NCI-H1105 (cell line): ENCODE data around the gene TRAM2.
"Not testable (repeated sequence)": the region's sequence is repeated elsewhere in the genome, so short reads cannot be mapped to it uniquely, and the experiment has no call there.

Experiments
- DNase-seq: peaks from one replicate; lab custom pipeline; 2025; lab: John Stamatoyannopoulos, UW

TRAM2 gene

DNA sequence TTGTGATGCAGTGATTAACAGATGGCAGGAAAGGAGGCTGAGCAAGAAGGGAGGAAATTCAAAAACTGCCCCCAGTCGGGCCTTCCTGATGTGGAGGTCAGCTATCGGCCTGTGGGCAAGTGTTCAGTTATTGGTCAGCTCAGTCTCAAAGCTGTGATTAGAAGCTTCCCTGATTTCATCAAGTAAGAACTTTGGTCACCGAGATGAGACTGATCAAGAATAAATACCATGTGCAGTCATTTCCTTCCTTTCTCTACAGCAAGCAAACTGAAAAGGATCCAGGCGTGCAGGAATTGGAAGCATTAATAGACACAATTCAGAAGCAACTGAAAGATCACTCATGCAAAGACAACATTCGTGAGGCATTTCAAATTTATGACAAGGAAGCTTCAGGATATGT is 87.0 kb downstream of the TRAM2 start:
- no peak for DNase-seq

DNA sequence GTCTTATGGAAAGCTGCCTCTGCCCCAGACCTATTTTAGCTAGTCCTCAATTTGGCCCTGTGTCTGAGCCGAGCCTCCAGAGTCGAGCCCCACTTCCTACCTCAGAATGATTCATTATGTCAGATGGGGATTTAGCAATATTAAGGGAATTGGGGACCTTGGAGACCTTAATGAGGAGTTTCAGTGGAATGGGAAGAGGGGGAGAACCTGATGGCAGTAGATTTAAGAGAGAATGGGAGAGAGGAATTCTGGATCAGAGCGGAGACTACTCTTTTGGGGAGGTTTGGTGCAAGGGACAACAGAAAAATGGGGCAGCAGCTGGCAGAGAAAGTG is 93.2 kb downstream of the TRAM2 start:
- DNase-seq, result no peak

DNA sequence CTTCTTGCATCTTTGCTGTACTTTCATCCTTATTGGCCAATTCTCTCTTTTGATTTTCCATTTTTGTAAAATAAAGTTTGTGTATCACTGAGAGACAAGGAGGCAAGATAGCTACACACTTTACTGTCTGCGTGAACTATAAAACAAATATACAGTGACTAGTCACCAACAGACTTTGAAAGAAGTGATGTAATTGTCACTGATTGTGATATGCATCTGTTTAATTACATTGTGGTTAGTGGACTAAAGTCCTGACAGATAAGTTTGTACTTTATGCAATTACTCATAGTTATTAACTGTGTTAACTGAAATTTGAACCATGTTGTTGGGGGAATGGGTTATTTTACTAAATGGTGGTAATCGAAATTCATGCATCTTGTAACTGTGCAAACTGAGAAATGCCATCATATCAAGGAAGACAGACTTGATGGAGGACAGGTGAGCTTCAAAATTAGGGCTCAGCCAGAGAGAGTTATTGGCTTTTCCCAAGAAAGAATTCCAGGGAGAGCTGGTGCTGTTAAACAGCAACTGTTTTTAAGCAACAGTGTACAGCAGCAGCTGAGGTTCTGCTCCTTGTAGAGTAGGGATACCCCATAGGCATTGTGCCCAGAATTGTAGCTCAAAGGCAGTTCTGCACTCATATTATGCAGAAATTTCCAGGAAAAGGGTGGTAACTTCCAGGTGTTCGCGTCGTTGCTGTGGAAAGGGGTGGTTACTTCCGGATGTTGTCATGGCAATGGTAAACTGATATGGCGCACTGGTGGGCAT is 93.8 kb downstream of the TRAM2 start:
- no peak for DNase-seq

DNA sequence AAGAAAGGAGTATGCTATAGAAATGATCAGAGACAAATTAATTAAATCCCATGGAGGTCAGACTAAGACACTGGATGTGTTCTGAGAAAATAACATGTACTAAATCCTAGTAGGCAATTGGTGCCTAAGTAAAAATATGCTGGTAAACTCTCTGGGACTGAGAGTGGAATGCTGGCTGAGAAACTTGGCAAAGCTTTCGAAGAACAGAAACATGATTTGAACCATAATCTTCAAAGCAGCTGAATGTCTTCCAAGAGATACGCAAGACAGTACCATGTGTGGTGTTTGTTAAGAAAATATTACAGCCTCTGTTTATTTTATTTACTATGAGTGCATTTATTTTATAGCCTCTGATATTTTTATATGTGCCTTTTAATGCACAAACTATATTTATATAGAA is 101.6 kb downstream of the TRAM2 start:
- no peak for DNase-seq

DNA sequence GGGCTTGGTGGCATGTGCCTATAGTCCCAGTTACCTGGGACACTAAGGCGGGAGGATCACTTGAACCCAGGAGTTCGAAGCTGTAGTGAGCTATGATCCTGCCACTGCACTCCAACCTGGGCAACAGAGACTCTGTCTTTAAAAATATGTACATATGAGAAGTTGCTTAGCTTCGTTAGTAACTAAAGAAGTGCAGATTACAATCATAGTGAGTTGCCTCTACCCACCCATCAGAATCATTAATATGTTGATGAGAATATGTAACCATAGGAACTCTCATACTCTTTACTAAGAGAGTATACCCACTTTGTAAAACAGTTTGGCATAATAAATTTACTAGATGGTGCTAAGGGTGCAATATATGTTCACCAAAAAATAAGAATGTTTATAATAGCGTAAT is 102.7 kb downstream of the TRAM2 start:
- no peak for DNase-seq

DNA sequence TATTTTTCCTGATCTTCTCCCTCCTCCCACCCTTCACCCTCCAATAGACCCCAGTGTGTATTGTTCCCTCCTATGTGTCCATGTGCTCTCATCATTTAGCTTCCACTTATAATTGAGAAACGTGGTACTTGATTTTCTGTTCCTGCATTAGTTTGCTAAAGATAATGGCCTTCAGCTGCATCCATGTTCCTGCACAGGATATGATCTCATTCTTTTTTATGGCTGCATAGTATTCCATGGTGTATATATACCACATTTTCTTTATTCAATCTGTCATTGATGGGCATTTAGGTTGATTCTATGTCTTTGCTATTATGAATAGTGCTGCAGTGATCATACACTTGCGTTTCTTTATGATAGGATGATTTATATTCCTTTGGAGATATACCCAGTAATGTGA is 115.7 kb downstream of the TRAM2 start:
- DNase-seq, result not testable (repeated sequence)

DNA sequence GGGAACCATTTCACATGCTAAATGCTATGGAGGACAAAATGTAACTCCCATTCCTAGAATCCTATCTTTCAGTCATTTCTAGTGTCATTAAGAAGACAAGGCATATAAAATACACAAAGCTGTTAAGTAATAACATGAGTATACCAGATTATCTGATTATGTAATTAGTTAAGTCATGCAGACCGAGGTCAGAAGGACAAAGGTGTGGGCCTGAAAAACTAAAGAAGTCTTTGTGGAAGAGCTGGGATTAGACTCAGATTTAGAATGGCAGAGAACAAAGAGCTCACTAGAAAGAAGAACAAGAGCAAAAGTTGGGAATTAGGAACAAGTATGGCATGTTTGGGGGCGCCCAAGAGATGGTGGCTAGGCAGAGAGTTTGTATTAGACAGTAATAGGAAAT is 119.8 kb downstream of the TRAM2 start:
- DNase-seq, result no peak

DNA sequence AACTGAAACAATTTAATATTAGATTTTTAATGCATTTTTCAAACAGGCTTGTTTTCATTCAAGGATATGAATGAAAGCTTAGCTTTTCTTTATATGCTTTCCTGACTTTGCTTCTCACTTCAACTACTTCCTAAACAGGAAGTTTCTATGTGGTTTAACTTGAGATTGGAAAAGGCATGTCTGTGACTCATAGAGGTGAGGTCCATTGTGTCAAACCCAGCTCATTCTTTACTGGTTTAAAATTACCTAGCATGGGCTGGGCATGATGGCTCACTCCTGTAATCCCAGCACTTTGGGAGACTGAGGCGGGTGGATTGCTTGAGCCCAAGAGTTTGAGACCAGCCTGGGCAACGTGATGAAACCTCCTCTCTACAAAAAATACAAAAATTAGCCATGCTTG is 122.3 kb downstream of the TRAM2 start:
- DNase-seq, result no peak
